Keratinocyte (primary cell): ENCODE data around the gene MRTFA.
"Not testable (repeated sequence)": the region's sequence is repeated elsewhere in the genome, so short reads cannot be mapped to it uniquely, and the experiment has no call there.

ENCODE experiments used
- CTCF ChIP-seq, 3 experiments: IDR thresholded peaks in 1 of 3; conservative IDR thresholded peaks in 1 of 3; optimal IDR thresholded peaks in 1 of 3; 2 replicates in 2 of 3; 3 replicates in 1 of 3; pipeline versions ENCODE3 to v1.5.1; 2011; ENCODE audit warnings: low read length in 3 of 3, mild to moderate bottlenecking in 3 of 3, moderate library complexity in 2 of 3, control low read depth in 1 of 3, inconsistent platforms in 1 of 3; ENCODE audit not compliant: insufficient read depth in 2 of 3; ENCODE audit errors: extremely low read depth in 1 of 3
- EZH2 ChIP-seq: IDR thresholded peaks from one replicate; pipeline ENCODE4 v1.6.1; 2012; ENCODE audit warnings: inconsistent platforms, mild to moderate bottlenecking, low read length, moderate library complexity

DNA sequence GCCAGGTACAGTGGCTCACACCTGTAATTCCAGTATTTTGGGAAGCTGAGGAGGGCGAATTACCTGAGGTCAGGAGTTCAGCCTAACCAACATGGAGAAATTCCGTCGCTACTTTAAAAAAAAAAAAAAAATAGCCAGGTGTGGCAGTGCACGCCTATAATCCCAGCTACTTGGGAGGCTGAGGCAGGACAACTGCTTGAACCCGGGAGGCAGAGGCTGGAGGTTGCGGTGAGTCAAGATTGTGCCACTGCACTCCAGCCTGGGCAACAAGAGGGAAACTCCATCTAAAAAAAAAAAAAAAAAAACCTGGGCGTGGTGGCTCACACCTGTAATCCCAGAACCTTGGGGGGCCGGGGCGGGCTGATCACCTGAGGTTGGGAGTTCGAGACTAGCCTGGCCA is 37.8 kb downstream of the MRTFA start:
- not testable (repeated sequence) for TF ChIP-seq CTCF (optimal IDR thresholded peaks at IDR 0.05 in 1 of 3, IDR thresholded peaks at IDR 0.05 in 1 of 3, conservative IDR thresholded peaks at IDR 0.05 in 1 of 3; ENCODE audit: extremely low read depth in 1 of 3, insufficient read depth in 2 of 3, low read length in 3 of 3); EZH2
